Measurements from ENCODE around the gene MLF2. TPM values are rescaled to one million over a fixed set of nuclear protein-coding genes. Genes with fewer than 3 reads are reported as not detected.

Gene MLF2
- total RNA-seq (141 TPM), polyA plus RNA-seq (ENCODE audit: insufficient read depth, low read depth, low replicate concordance) (289 TPM)
- long read RNA-seq, donor 1, transcript MLF2-201 (9 exons, 1,969 nt), result major isoform, 64 of 77 reads
- long read RNA-seq, donor 1, partial matches to known transcripts, result 12 of 77 reads
- long read RNA-seq, donor 1, other reads (novel, unspliced or antisense), result 0 of 77 reads
- long read RNA-seq, donor 2, transcript MLF2-201 (9 exons, 1,969 nt), result major isoform, 78 of 1,519 reads
- long read RNA-seq, donor 2, partial matches to known transcripts, result 994 of 1,519 reads
- long read RNA-seq, donor 2, other reads (novel, unspliced or antisense), result 445 of 1,519 reads
- long read RNA-seq, donor 3, transcript MLF2-201 (9 exons, 1,969 nt), result major isoform, 79 of 103 reads
- long read RNA-seq, donor 3, partial matches to known transcripts, result 11 of 103 reads
- long read RNA-seq, donor 3, other reads (novel, unspliced or antisense), result 12 of 103 reads
- long read RNA-seq, donor 4, transcript MLF2-201 (9 exons, 1,969 nt), result major isoform, 77 of 87 reads
- long read RNA-seq, donor 4, partial matches to known transcripts, result 9 of 87 reads
- long read RNA-seq, donor 4, other reads (novel, unspliced or antisense), result 0 of 87 reads
- long read RNA-seq, donor 5, partial matches to known transcripts, result 0 of 2 reads
- long read RNA-seq, donor 5, other reads (novel, unspliced or antisense), result 0 of 2 reads
- long read RNA-seq, donor 6, transcript MLF2-201 (9 exons, 1,969 nt), result major isoform, 49 of 1,281 reads
- long read RNA-seq, donor 6, partial matches to known transcripts, result 1,165 of 1,281 reads
- long read RNA-seq, donor 6, other reads (novel, unspliced or antisense), result 67 of 1,281 reads
- long read RNA-seq, donor 7, transcript MLF2-201 (9 exons, 1,969 nt), result major isoform, 95 of 115 reads
- long read RNA-seq, donor 7, partial matches to known transcripts, result 14 of 115 reads
- long read RNA-seq, donor 7, other reads (novel, unspliced or antisense), result 5 of 115 reads
- long read RNA-seq, donor 8, transcript MLF2-201 (9 exons, 1,969 nt), result major isoform, 69 of 1,625 reads
- long read RNA-seq, donor 8, partial matches to known transcripts, result 1,501 of 1,625 reads
- long read RNA-seq, donor 8, other reads (novel, unspliced or antisense), result 55 of 1,625 reads
- long read RNA-seq, donor 9, transcript MLF2-201 (9 exons, 1,969 nt), result major isoform, 49 of 869 reads
- long read RNA-seq, donor 9, partial matches to known transcripts, result 787 of 869 reads
- long read RNA-seq, donor 9, other reads (novel, unspliced or antisense), result 33 of 869 reads
- long read RNA-seq, donor 10, transcript MLF2-201 (9 exons, 1,969 nt), result major isoform, 61 of 133 reads
- long read RNA-seq, donor 10, partial matches to known transcripts, result 72 of 133 reads
- long read RNA-seq, donor 10, other reads (novel, unspliced or antisense), result 0 of 133 reads

- peaks cover 9 to 40% (median 24%) of the 10 kb centered on the region in 3 donors for H3K36me3 ChIP-seq (ENCODE audit: control insufficient read depth in 2 of 3, insufficient read depth in 3 of 3, low read length in 3 of 3)
- peak within 1 kb of the TSS; percentile 81 to 99 (median 89) for H3K9ac ChIP-seq (ENCODE audit: low read length in 3 of 3)
- H3K9me3 ChIP-seq (ENCODE audit: control insufficient read depth in 2 of 3, insufficient read depth in 1 of 3, low read length in 3 of 3), result no peaks in the 10 kb centered on the region
- DNase-seq (peak; percentile 99 to 100 (median 99)), FAIRE-seq (peak; percentile 83)
- H3K27me3 ChIP-seq (ENCODE audit: control insufficient read depth, insufficient read depth, low read length), result no peaks in the 10 kb centered on the region
- intact Hi-C loops (cut with DNase I), result loop anchor here (10.0 kb wide), 1 partner anchor 72 kb away; the partner anchor contains the start of genes GPR162 and P3H3
- H3K27ac ChIP-seq (ENCODE audit: low read depth in 2 of 2, low read length in 2 of 2), result peak within 1 kb of the TSS; percentile 99 to 100
- TF ChIP-seq CTCF (IDR thresholded peaks at IDR 0.05; ENCODE audit: borderline replicate concordance, extremely low read depth, insufficient read depth), result no peak
- H3K4me1 ChIP-seq (ENCODE audit: control insufficient read depth in 2 of 3, insufficient read depth in 2 of 3, low read depth in 1 of 3, low read length in 3 of 3), result peaks cover 7 to 16% (median 12%) of the 10 kb centered on the region in 3 donors
- H3K4me3 ChIP-seq (ENCODE audit: low read length in 3 of 3), result peak within 1 kb of the TSS; percentile 79 to 92 (median 91)
Observed at GRCh38 chr12:6752921-6753771, at the start of gene MLF2. Gene MLF2, minus strand, starts transcription at chr12:6753141. Its CDS starts 807 bp downstream, at chr12:6752334.

- DNase-seq (no peak), FAIRE-seq (no peak)
- H3K4me3 ChIP-seq (ENCODE audit: low read length in 3 of 3), result no peak overlapping the region
- no peaks in the 10 kb centered on the region for H3K27me3 ChIP-seq (ENCODE audit: control insufficient read depth, insufficient read depth, low read length)
- H3K27ac ChIP-seq (ENCODE audit: low read depth in 2 of 2, low read length in 2 of 2), result no peak overlapping the region
- H3K9ac ChIP-seq (ENCODE audit: low read length in 3 of 3), result no peak overlapping the region
- no peaks in the 10 kb centered on the region for H3K4me1 ChIP-seq (ENCODE audit: control insufficient read depth in 2 of 3, insufficient read depth in 2 of 3, low read depth in 1 of 3, low read length in 3 of 3)
- no peaks in the 10 kb centered on the region for H3K9me3 ChIP-seq (ENCODE audit: control insufficient read depth in 2 of 3, insufficient read depth in 1 of 3, low read length in 3 of 3)
- intact Hi-C loops (cut with DNase I), result no loop called here
- H3K36me3 ChIP-seq (ENCODE audit: control insufficient read depth in 2 of 3, insufficient read depth in 3 of 3, low read length in 3 of 3), result no peaks in the 10 kb centered on the region
- no peak for TF ChIP-seq CTCF (IDR thresholded peaks at IDR 0.05; ENCODE audit: borderline replicate concordance, extremely low read depth, insufficient read depth)
Observed at GRCh38 chr12:6799147-6799546, 46.2 kb upstream of the MLF2 start.

- Histone ChIP-seq H3K4me1 (ENCODE audit: control insufficient read depth in 2 of 3, insufficient read depth in 2 of 3, low read depth in 1 of 3, low read length in 3 of 3) (no peaks in the 10 kb centered on the region), H3K9me3 (ENCODE audit: control insufficient read depth in 2 of 3, insufficient read depth in 1 of 3, low read length in 3 of 3) (no peaks in the 10 kb centered on the region), H3K27me3 (ENCODE audit: control insufficient read depth, insufficient read depth, low read length) (no peaks in the 10 kb centered on the region), H3K9ac (ENCODE audit: low read length in 3 of 3) (no peak overlapping the region), H3K27ac (ENCODE audit: low read depth in 2 of 2, low read length in 2 of 2) (no peak overlapping the region), H3K36me3 (ENCODE audit: control insufficient read depth in 2 of 3, insufficient read depth in 3 of 3, low read length in 3 of 3) (no peaks in the 10 kb centered on the region), H3K4me3 (ENCODE audit: low read length in 3 of 3) (no peak overlapping the region)
- intact Hi-C loops (cut with DNase I), result no loop called here
- TF ChIP-seq CTCF (IDR thresholded peaks at IDR 0.05; ENCODE audit: borderline replicate concordance, extremely low read depth, insufficient read depth), result no peak
- no peak for DNase-seq
- FAIRE-seq, result no peak
Observed at GRCh38 chr12:6796576-6796975, 43.6 kb upstream of the MLF2 start.
